Parathyroid adenoma (tissue), 2 donors: Measurements from ENCODE around the gene RSL24D1.

Source experiments
- H2AFZ ChIP-seq: fragments of 300-600 bp; sonication (generic); one replicate; pipeline ENCODE4 v1.7.0; 2017; ENCODE audit warnings: antibody characterized with exemption, mild to moderate bottlenecking
- H3K27ac ChIP-seq: fragments of 300-600 bp; sonication (generic); one replicate; pipeline ENCODE4 v1.7.0; 2017
- H3K27me3 ChIP-seq: fragments of 300-600 bp; sonication (generic); one replicate; pipeline ENCODE4 v1.7.0; 2017; ENCODE audit warnings: low read length; ENCODE audit not compliant: control insufficient read depth, insufficient read depth
- H3K36me3 ChIP-seq: fragments of 300-600 bp; sonication (generic); one replicate; pipeline ENCODE4 v1.7.0; 2017; ENCODE audit warnings: low read length; ENCODE audit not compliant: control insufficient read depth, insufficient read depth
- H3K4me1 ChIP-seq: fragments of 300-600 bp; sonication (generic); one replicate; pipeline ENCODE4 v1.7.0; 2017; ENCODE audit warnings: control low read depth
- H3K4me2 ChIP-seq: fragments of 300-600 bp; sonication (generic); one replicate; pipeline ENCODE4 v1.7.0; 2017; ENCODE audit warnings: low read length
- H3K4me3 ChIP-seq: fragments of 300-600 bp; sonication (generic); one replicate; pipeline ENCODE4 v1.7.0; 2017; ENCODE audit warnings: low read depth, low read length
- H3K79me2 ChIP-seq: fragments of 300-600 bp; sonication (generic); one replicate; pipeline ENCODE4 v1.7.0; 2017; ENCODE audit warnings: control low read depth
- H3K9ac ChIP-seq: fragments of 300-600 bp; sonication (generic); one replicate; pipeline ENCODE4 v1.7.0; 2017; ENCODE audit warnings: mild to moderate bottlenecking
- H3K9me3 ChIP-seq: fragments of 300-600 bp; sonication (generic); one replicate; pipeline ENCODE4 v1.7.0; 2017; ENCODE audit warnings: low read length; ENCODE audit not compliant: control insufficient read depth
- CTCF ChIP-seq: fragments of 300-600 bp; sonication (generic); IDR thresholded peaks from one replicate; pipeline ENCODE4 v1.7.0; 2017; ENCODE audit warnings: antibody characterized with exemption, mild to moderate bottlenecking
- donor health status: primary hyperparathyroidism.

The RSL24D1 gene

GRCh38 chr15:55196458-55197361 is at the start of gene RSL24D1:
TSS of gene RSL24D1 (minus strand) at chr15:55196941. CDS start at chr15:55196890, 51 bp downstream.
- H3K4me2 ChIP-seq: peak within 1 kb of the TSS; percentile 97
- H3K27me3 ChIP-seq: no peaks in the 10 kb centered on the region
- peaks cover 10% of the 10 kb centered on the region for H3K79me2 ChIP-seq
- no peaks in the 10 kb centered on the region for H3K36me3 ChIP-seq
- no peaks in the 10 kb centered on the region for H3K4me1 ChIP-seq
- TF ChIP-seq CTCF: no peak
- peak within 1 kb of the TSS; percentile 91 for H3K4me3 ChIP-seq
- no peaks in the 10 kb centered on the region for H3K9me3 ChIP-seq
- peak within 1 kb of the TSS; percentile 90 for H3K27ac ChIP-seq
- peak within 1 kb of the TSS; percentile 48 for H3K9ac ChIP-seq
- H2AFZ ChIP-seq: peak within 1 kb of the TSS; percentile 85

- H3K79me2 ChIP-seq: no peaks in the 10 kb centered on the region
- no peaks in the 10 kb centered on the region for H3K36me3 ChIP-seq
- no peaks in the 10 kb centered on the region for H3K27me3 ChIP-seq
- no peak for TF ChIP-seq CTCF
- H3K4me3 ChIP-seq: no peak overlapping the region
- no peak overlapping the region for H3K9ac ChIP-seq
- no peak overlapping the region for H3K4me2 ChIP-seq
- no peak overlapping the region for H3K27ac ChIP-seq
- H2AFZ ChIP-seq: no peak overlapping the region
- H3K4me1 ChIP-seq: no peaks in the 10 kb centered on the region
- no peaks in the 10 kb centered on the region for H3K9me3 ChIP-seq
These were observed 48.3 kb upstream of the RSL24D1 start for GRCh38 chr15:55245059-55245458.

- H3K4me1 ChIP-seq: no peaks in the 10 kb centered on the region
- H3K27ac ChIP-seq: no peak overlapping the region
- no peaks in the 10 kb centered on the region for H3K79me2 ChIP-seq
- H3K4me3 ChIP-seq: no peak overlapping the region
- TF ChIP-seq CTCF: no peak
- no peaks in the 10 kb centered on the region for H3K27me3 ChIP-seq
- H2AFZ ChIP-seq: no peak overlapping the region
- no peak overlapping the region for H3K4me2 ChIP-seq
- H3K36me3 ChIP-seq: no peaks in the 10 kb centered on the region
- no peaks in the 10 kb centered on the region for H3K9me3 ChIP-seq
- no peak overlapping the region for H3K9ac ChIP-seq
These were observed 45.1 kb upstream of the RSL24D1 start for GRCh38 chr15:55241891-55242290.

- H3K27ac ChIP-seq: no peak overlapping the region
- H3K9me3 ChIP-seq: no peaks in the 10 kb centered on the region
- H3K4me1 ChIP-seq: no peaks in the 10 kb centered on the region
- H3K4me3 ChIP-seq: no peak overlapping the region
- no peaks in the 10 kb centered on the region for H3K36me3 ChIP-seq
- H2AFZ ChIP-seq: no peak overlapping the region
- H3K9ac ChIP-seq: no peak overlapping the region
- TF ChIP-seq CTCF: no peak
- no peaks in the 10 kb centered on the region for H3K79me2 ChIP-seq
- H3K4me2 ChIP-seq: no peak overlapping the region
- no peaks in the 10 kb centered on the region for H3K27me3 ChIP-seq
These were observed 44.4 kb upstream of the RSL24D1 start for GRCh38 chr15:55241186-55241585.
